Panc1 (cell line): Measurements from ENCODE around the gene DDI2.

ENCODE experiments used
- CTCF ChIP-seq: fragments of 450-650 bp; IDR thresholded peaks from 2 replicates; pipeline ENCODE4 v1.5.1; 2017; ENCODE audit warnings: mild to moderate bottlenecking
- POLR2AphosphoS5 ChIP-seq: IDR thresholded peaks from 2 replicates; pipeline ENCODE4 v1.6.1; 2012; ENCODE audit warnings: mild to moderate bottlenecking, low read depth, low read length, moderate library complexity
- REST ChIP-seq, 2 experiments: IDR thresholded peaks; 2 replicates each; pipeline ENCODE4 v1.6.1; 2011 to 2012; ENCODE audit warnings: low read depth in 2 of 2, control low read depth in 1 of 2, low read length in 1 of 2, mild to moderate bottlenecking in 1 of 2, moderate library complexity in 1 of 2; ENCODE audit not compliant: insufficient read depth in 1 of 2
- SIN3A ChIP-seq: IDR thresholded peaks from 2 replicates; pipeline ENCODE4 v1.6.1; 2012; ENCODE audit warnings: low read depth, mild to moderate bottlenecking, low read length, moderate library complexity, borderline replicate concordance; ENCODE audit not compliant: insufficient read depth
- TCF7L2 ChIP-seq: IDR thresholded peaks from 2 replicates; pipeline ENCODE4 v1.6.1; 2011; ENCODE audit warnings: mild to moderate bottlenecking, low read depth, low read length, inconsistent platforms

- TF ChIP-seq POLR2AphosphoS5 (no peak), CTCF (no peak), TCF7L2 (no peak), REST (IDR thresholded peaks at IDR 0.05; ENCODE audit: insufficient read depth in 1 of 2, low read depth in 2 of 2, low read length in 1 of 2) (no peak), SIN3A (no peak)
These were observed 51.8 kb downstream of the DDI2 start for GRCh38 chr1:15669074-15669473.
